Frontal cortex (tissue), 4 donors: ENCODE measurements around the gene NXN. TPM values are rescaled to one million over a fixed set of nuclear protein-coding genes. Genes with fewer than 3 reads are reported as not detected.
"Not testable (repeated sequence)": the region's sequence is repeated elsewhere in the genome, so short reads cannot be mapped to it uniquely, and the experiment has no call there.

Experiments used
- DNase-seq, 2 donors: peaks; one replicate each; pipeline ENCODE4 v3.0.0; 2012; ENCODE audit warnings: low spot score in 2 of 2
- FAIRE-seq: peaks from 2 replicates; lab custom pipeline; 2012; peaks lifted over from hg19 to GRCh38; lab: Jason Lieb, UNC
- total RNA-seq: library from RNA; depleted of rRNA; stranded (reverse); fragments of >200 nt; gene quantifications from one replicate; pipeline ENCODE4 v1.2.3, GENCODE V29; 2014
- donor health status: control.
- donor health status: control.
- donor health status: control.

NXN gene
- total RNA-seq, 1 donor from 2014 or later: 18.3 TPM

- DNase-seq (no peak), FAIRE-seq (no peak)
Measured at GRCh38 chr17:958712-959451, 20.7 kb downstream of the NXN start.

- DNase-seq (no peak), FAIRE-seq (no peak)
Measured at GRCh38 chr17:957856-958421, 21.6 kb downstream of the NXN start.

- no peak for FAIRE-seq
- DNase-seq: no peak
Measured at GRCh38 chr17:956905-957304, 22.7 kb downstream of the NXN start.

GRCh38 chr17:954431-955164 lies 25.0 kb downstream of the NXN start:
- FAIRE-seq: no peak
- no peak for DNase-seq

- no peak for FAIRE-seq
- DNase-seq: no peak
Measured at GRCh38 chr17:953767-954166, 25.8 kb downstream of the NXN start.

- not testable (repeated sequence) for FAIRE-seq, DNase-seq
Measured at GRCh38 chr17:952592-952991, 27.0 kb downstream of the NXN start.

- DNase-seq (no peak), FAIRE-seq (no peak)
Measured at GRCh38 chr17:951325-952132, 28.0 kb downstream of the NXN start.

GRCh38 chr17:949623-950303 lies 29.8 kb downstream of the NXN start:
- DNase-seq (no peak), FAIRE-seq (no peak)

- DNase-seq (no peak), FAIRE-seq (no peak)
Measured at GRCh38 chr17:948284-948852, 31.2 kb downstream of the NXN start.

- DNase-seq (no peak), FAIRE-seq (no peak)
Measured at GRCh38 chr17:946510-947236, 32.9 kb downstream of the NXN start.

GRCh38 chr17:945672-946071 lies 33.9 kb downstream of the NXN start:
- no peak for DNase-seq
- FAIRE-seq: no peak

GRCh38 chr17:944266-944826 lies 35.2 kb downstream of the NXN start:
- FAIRE-seq: no peak

GRCh38 chr17:935485-935884 lies 44.1 kb downstream of the NXN start:
- no peak for FAIRE-seq
- no peak for DNase-seq

More at GRCh38 chr17:944266-944826, 35.2 kb downstream of the NXN start:
- DNase-seq: no peak

GRCh38 chr17:933312-934073 lies 46.1 kb downstream of the NXN start:
- FAIRE-seq (no peak), DNase-seq (no peak)

GRCh38 chr17:930258-930657 lies 49.3 kb downstream of the NXN start:
- DNase-seq: no peak
- FAIRE-seq: no peak

GRCh38 chr17:929586-929985 lies 50.0 kb downstream of the NXN start:
- FAIRE-seq: no peak
- no peak for DNase-seq

GRCh38 chr17:927611-928461 lies 51.7 kb downstream of the NXN start:
- DNase-seq: no peak
- FAIRE-seq: no peak
